GM21515 (cell line): ENCODE results near the gene MSANTD1.

Experiments used
- ATAC-seq: cut with Tn5 transposase; IDR thresholded peaks from one replicate; pipeline ENCODE4 v1.9.1; 2021; ENCODE audit not compliant: unreplicated experiment

Gene MSANTD1

GRCh38 chr4:3232001-3232400 lies 17.0 kb upstream of the MSANTD1 start:
- no peak for ATAC-seq

GRCh38 chr4:3232871-3233271 lies 16.1 kb upstream of the MSANTD1 start:
- no peak for ATAC-seq

- ATAC-seq: no peak
Observed at GRCh38 chr4:3233391-3234071, 15.4 kb upstream of the MSANTD1 start.

- ATAC-seq: no peak
Observed at GRCh38 chr4:3234171-3235029, 14.6 kb upstream of the MSANTD1 start.

- no peak for ATAC-seq
Observed at GRCh38 chr4:3235030-3235345, 14.0 kb upstream of the MSANTD1 start.

DNA sequence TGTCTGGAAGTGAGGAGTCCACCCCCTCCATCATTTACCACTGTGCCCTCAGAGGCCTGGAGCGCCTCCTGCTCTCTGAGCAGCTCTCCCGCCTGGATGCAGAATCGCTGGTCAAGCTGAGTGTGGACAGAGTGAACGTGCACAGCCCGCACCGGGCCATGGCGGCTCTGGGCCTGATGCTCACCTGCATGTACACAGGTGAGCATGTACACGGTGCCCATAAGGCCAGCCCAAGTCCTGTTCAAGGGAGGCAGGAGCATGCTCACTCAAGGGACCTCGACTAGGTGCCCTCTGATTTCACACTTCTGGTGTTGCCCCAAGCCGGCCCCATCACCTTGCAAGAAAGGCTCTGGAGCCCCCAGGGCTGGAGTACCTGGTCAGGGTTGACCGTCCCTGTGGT lies 13.4 kb upstream of the MSANTD1 start:
- ATAC-seq: no peak

DNA sequence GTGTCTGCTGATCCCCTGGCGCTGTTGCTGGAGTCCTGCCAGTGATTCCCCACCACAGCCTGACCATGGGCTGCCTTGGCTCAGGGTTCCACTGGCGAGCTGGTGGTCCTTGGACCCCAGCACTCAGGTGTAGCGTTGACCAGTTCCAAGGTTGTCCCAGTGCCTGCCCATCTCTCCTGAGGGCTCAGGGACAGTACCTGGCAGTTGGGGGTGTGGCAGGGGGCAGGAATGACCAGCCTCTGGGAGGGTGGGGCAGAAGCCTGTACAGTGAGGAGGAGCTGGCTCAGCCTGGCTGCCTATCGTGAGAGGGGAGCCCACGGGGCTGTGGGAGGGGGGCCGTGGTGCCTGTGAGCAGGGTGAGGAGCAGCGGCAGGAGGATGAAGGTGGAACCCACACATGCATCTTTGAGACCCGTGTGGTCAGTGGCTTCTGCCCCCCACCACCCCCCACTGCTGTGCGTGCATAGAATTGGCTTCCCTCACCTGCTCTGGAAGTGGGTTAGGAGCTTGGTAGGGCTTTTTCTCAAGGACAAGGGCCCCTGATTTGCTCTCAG lies 12.6 kb upstream of the MSANTD1 start:
- no peak for ATAC-seq

DNA sequence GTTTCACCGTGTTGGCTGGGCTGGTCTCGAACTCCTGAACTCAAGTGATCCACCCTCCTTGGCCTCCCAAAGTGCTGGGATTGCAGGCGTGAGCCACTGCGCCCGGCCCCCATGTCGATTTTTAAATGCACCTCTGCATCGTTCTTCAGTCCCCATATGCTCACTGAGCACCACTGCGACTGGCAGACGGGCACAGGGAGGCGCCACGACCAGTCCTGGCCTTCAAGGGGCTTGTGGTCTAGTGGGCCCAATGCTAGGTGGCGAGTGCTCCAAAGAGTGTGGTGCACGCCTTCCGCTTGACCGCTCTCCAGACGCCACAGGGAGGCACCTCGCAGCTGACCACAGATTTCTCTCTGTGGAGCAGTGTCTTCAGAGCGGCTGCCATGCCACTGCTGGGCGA lies 11.7 kb upstream of the MSANTD1 start:
- ATAC-seq: no peak

DNA sequence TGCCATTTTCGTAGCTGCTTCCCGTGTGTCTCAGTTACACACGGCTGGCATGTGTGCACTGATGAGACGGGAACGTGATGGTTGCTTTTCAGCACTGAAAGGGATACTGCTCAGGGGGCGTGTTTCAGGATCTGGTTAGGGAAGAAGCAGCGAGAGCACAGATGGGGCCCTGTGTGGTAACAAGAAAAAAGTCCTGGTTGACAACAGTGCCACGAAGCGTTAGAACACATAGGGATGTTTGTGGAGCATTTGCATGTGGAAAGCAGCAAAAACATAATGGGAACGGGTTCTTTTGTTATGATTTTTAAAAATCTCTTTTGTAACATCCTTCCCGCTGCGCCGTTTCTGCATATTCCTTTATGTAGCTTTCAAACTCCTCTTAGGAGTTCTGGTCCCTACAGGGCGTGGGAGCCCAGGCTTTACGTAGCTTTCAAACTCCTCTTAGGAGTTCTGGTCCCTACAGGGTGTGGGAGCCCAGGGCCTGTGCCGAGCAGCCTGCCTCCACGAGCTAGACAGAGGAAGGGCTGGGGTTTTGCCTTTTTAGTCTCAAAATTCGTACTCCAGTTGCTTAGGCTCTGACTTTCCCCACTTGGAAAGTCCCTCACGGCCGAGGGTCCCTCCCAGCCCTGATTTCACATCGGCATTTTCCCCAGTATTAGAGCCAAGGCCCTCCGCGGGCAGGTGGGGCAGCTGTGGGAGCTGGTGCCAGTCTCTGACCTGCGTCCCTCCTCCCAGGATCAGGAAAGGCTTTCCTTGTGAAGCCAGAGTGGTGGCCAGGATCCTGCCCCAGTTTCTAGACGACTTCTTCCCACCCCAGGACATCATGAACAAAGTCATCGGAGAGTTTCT lies 11.0 kb upstream of the MSANTD1 start:
- ATAC-seq: no peak

DNA sequence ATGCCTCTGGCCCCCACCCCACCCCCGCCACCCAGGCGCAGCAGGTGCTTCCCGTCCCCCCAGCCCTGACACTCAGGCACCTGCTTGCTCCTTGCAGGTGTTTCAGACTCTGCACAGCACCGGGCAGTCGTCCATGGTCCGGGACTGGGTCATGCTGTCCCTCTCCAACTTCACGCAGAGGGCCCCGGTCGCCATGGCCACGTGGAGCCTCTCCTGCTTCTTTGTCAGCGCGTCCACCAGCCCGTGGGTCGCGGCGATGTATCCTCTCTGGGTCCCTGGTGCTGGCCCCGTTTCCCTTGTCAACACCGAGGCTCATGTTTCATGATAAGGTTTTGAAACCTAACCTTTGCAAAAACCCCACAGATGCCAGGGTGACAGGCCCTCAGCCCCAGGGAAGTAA lies 10.2 kb upstream of the MSANTD1 start:
- ATAC-seq: no peak

- no peak for ATAC-seq
Observed at GRCh38 chr4:3239303-3239702, 9.7 kb upstream of the MSANTD1 start.

DNA sequence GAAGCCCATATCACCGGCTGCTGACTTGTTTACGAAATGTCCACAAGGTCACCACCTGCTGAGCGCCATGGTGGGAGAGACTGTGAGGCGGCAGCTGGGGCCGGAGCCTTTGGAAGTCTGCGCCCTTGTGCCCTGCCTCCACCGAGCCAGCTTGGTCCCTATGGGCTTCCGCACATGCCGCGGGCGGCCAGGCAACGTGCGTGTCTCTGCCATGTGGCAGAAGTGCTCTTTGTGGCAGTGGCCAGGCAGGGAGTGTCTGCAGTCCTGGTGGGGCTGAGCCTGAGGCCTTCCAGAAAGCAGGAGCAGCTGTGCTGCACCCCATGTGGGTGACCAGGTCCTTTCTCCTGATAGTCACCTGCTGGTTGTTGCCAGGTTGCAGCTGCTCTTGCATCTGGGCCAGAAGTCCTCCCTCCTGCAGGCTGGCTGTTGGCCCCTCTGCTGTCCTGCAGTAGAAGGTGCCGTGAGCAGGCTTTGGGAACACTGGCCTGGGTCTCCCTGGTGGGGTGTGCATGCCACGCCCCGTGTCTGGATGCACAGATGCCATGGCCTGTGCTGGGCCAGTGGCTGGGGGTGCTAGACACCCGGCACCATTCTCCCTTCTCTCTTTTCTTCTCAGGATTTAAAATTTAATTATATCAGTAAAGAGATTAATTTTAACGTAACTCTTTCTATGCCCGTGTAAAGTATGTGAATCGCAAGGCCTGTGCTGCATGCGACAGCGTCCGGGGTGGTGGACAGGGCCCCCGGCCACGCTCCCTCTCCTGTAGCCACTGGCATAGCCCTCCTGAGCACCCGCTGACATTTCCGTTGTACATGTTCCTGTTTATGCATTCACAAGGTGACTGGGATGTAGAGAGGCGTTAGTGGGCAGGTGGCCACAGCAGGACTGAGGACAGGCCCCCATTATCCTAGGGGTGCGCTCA lies 8.7 kb upstream of the MSANTD1 start:
- no peak for ATAC-seq

GRCh38 chr4:3240936-3241522 lies 7.9 kb upstream of the MSANTD1 start:
- no peak for ATAC-seq

GRCh38 chr4:3241898-3242524 lies 6.9 kb upstream of the MSANTD1 start:
- ATAC-seq: no peak

DNA sequence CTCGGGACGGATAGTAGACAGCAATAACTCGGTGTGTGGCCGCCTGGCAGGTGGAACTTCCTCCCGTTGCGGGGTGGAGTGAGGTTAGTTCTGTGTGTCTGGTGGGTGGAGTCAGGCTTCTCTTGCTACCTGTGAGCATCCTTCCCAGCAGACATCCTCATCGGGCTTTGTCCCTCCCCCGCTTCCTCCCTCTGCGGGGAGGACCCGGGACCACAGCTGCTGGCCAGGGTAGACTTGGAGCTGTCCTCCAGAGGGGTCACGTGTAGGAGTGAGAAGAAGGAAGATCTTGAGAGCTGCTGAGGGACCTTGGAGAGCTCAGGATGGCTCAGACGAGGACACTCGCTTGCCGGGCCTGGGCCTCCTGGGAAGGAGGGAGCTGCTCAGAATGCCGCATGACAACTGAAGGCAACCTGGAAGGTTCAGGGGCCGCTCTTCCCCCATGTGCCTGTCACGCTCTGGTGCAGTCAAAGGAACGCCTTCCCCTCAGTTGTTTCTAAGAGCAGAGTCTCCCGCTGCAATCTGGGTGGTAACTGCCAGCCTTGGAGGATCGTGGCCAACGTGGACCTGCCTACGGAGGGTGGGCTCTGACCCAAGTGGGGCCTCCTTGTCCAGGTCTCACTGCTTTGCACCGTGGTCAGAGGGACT lies 5.7 kb upstream of the MSANTD1 start:
- ATAC-seq: no peak

GRCh38 chr4:3244002-3244401 lies 5.0 kb upstream of the MSANTD1 start:
- no peak for ATAC-seq

- no peak for ATAC-seq
Observed at GRCh38 chr4:3244747-3245146, 4.2 kb upstream of the MSANTD1 start.

DNA sequence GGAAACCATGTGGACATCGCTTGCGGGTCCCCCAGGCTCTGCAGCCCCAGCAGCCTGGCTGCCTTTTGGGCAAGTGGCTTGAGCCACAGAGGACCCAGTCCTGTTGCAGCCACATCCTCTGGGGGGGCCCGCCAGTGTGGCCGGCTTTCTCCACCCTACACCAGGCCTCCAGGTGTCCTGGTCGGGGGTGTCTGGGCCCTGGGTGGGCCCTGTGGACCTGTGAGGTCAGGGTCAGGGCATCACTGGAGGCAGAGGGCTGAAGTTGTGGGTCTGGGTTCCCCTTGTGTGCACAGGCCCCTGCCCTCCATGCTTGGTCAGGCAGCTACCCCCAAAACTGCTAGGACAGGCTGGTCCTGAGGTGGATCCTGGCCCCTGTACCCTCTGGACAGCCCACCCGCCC lies 3.3 kb upstream of the MSANTD1 start:
- ATAC-seq: no peak
